Measurements from ENCODE around the gene LARP1. TPM values are rescaled to one million over a fixed set of nuclear protein-coding genes. Genes with fewer than 3 reads are reported as not detected.

The LARP1 gene
- 47.6 and 54.5 TPM in 2 replicates for total RNA-seq (2014; rRNA removed; shearing (Covaris generic))
- 89.1 and 126 TPM in 2 replicates for polyA plus RNA-seq (2015; cell fraction: cytosol; rRNA removed)
- polyA plus RNA-seq (2015; cell fraction: nucleus; rRNA removed): 66.1 and 66.2 TPM in 2 replicates

- in situ Hi-C loops (cut with HindIII; ENCODE audit: low pct_unique_long_range_greater_than_20kb, low sequenced_read_pairs): no loop called here
- DNase-seq (ENCODE audit: low read depth, low spot score): no peak
Measured at GRCh38 chr5:154755361-154756008, at the start of gene LARP1. LARP1 (plus strand) TSS chr5:154755377; CDS start chr5:154755758, 381 bp downstream.

GRCh38 chr5:154706416-154706815 is 48.8 kb upstream of the LARP1 start:
- in situ Hi-C loops (cut with HindIII; ENCODE audit: low pct_unique_long_range_greater_than_20kb, low sequenced_read_pairs): no loop called here
- DNase-seq (ENCODE audit: low read depth, low spot score): no peak

GRCh38 chr5:154707641-154708040 is 47.5 kb upstream of the LARP1 start:
- DNase-seq (ENCODE audit: low read depth, low spot score): no peak
- in situ Hi-C loops (cut with HindIII; ENCODE audit: low pct_unique_long_range_greater_than_20kb, low sequenced_read_pairs): no loop called here

GRCh38 chr5:154708207-154708606 is 47.0 kb upstream of the LARP1 start:
- in situ Hi-C loops (cut with HindIII; ENCODE audit: low pct_unique_long_range_greater_than_20kb, low sequenced_read_pairs): no loop called here
- no peak for DNase-seq (ENCODE audit: low read depth, low spot score)

GRCh38 chr5:154708846-154709245 is 46.3 kb upstream of the LARP1 start:
- peak; percentile 26 for DNase-seq (ENCODE audit: low read depth, low spot score)
- in situ Hi-C loops (cut with HindIII; ENCODE audit: low pct_unique_long_range_greater_than_20kb, low sequenced_read_pairs): no loop called here

GRCh38 chr5:154709368-154710305 is 45.5 kb upstream of the LARP1 start:
- no peak for DNase-seq (ENCODE audit: low read depth, low spot score)

GRCh38 chr5:154712518-154713437 is 42.4 kb upstream of the LARP1 start:
- in situ Hi-C loops (cut with HindIII; ENCODE audit: low pct_unique_long_range_greater_than_20kb, low sequenced_read_pairs): no loop called here

More at GRCh38 chr5:154709368-154710305, 45.5 kb upstream of the LARP1 start:
- in situ Hi-C loops (cut with HindIII; ENCODE audit: low pct_unique_long_range_greater_than_20kb, low sequenced_read_pairs): no loop called here

GRCh38 chr5:154713615-154714125 is 41.5 kb upstream of the LARP1 start:
- DNase-seq (ENCODE audit: low read depth, low spot score): no peak
- in situ Hi-C loops (cut with HindIII; ENCODE audit: low pct_unique_long_range_greater_than_20kb, low sequenced_read_pairs): no loop called here

More at GRCh38 chr5:154712518-154713437, 42.4 kb upstream of the LARP1 start:
- no peak for DNase-seq (ENCODE audit: low read depth, low spot score)

GRCh38 chr5:154714266-154714986 is 40.8 kb upstream of the LARP1 start:
- in situ Hi-C loops (cut with HindIII; ENCODE audit: low pct_unique_long_range_greater_than_20kb, low sequenced_read_pairs): no loop called here
- no peak for DNase-seq (ENCODE audit: low read depth, low spot score)

- no peak for DNase-seq (ENCODE audit: low read depth, low spot score)
- in situ Hi-C loops (cut with HindIII; ENCODE audit: low pct_unique_long_range_greater_than_20kb, low sequenced_read_pairs): no loop called here
Measured at GRCh38 chr5:154721481-154722058, 33.6 kb upstream of the LARP1 start.

GRCh38 chr5:154722097-154722496 is 33.1 kb upstream of the LARP1 start:
- in situ Hi-C loops (cut with HindIII; ENCODE audit: low pct_unique_long_range_greater_than_20kb, low sequenced_read_pairs): no loop called here
- DNase-seq (ENCODE audit: low read depth, low spot score): no peak

- in situ Hi-C loops (cut with HindIII; ENCODE audit: low pct_unique_long_range_greater_than_20kb, low sequenced_read_pairs): no loop called here
- no peak for DNase-seq (ENCODE audit: low read depth, low spot score)
Measured at GRCh38 chr5:154722936-154723335, 32.2 kb upstream of the LARP1 start.

GRCh38 chr5:154723740-154724505 is 31.3 kb upstream of the LARP1 start:
- in situ Hi-C loops (cut with HindIII; ENCODE audit: low pct_unique_long_range_greater_than_20kb, low sequenced_read_pairs): no loop called here
- no peak for DNase-seq (ENCODE audit: low read depth, low spot score)

- in situ Hi-C loops (cut with HindIII; ENCODE audit: low pct_unique_long_range_greater_than_20kb, low sequenced_read_pairs): no loop called here
- DNase-seq (ENCODE audit: low read depth, low spot score): no peak
Measured at GRCh38 chr5:154727361-154727760, 27.8 kb upstream of the LARP1 start.

- DNase-seq (ENCODE audit: low read depth, low spot score): no peak
- in situ Hi-C loops (cut with HindIII; ENCODE audit: low pct_unique_long_range_greater_than_20kb, low sequenced_read_pairs): no loop called here
Measured at GRCh38 chr5:154728939-154729588, 26.1 kb upstream of the LARP1 start.

Data from SK-MEL-5 (cell line).